H9 (cell line): ENCODE data around the gene TLK1. TPM values are rescaled to one million over a fixed set of nuclear protein-coding genes. Genes with fewer than 3 reads are reported as not detected.

Experiments used
- DNase-seq: peaks from one replicate; pipeline ENCODE4 v3.0.0-alpha.2; 2017
- H2AFZ ChIP-seq: one replicate; pipeline ENCODE4 v1.6.1; 2013; ENCODE audit warnings: mild to moderate bottlenecking, low read length, control low read depth, moderate library complexity
- H2AK5ac ChIP-seq: 2 replicates; pipeline ENCODE4 v1.6.1; 2013; ENCODE audit warnings: low read length, control low read depth, mixed read lengths; ENCODE audit not compliant: insufficient read length
- H2BK120ac ChIP-seq: one replicate; pipeline ENCODE4 v1.6.1; 2013; ENCODE audit warnings: low read depth, mild to moderate bottlenecking, low read length, control low read depth, inconsistent platforms; ENCODE audit not compliant: poor library complexity, severe bottlenecking
- H2BK12ac ChIP-seq: 2 replicates; pipeline ENCODE4 v1.6.1; 2013; ENCODE audit warnings: low read length, control low read depth, mixed read lengths, low read depth; ENCODE audit not compliant: insufficient read length
- H2BK15ac ChIP-seq: 2 replicates; pipeline ENCODE4 v1.6.1; 2013; ENCODE audit warnings: low read depth, low read length, control low read depth
- H2BK20ac ChIP-seq: one replicate; pipeline ENCODE4 v1.6.1; 2013; ENCODE audit warnings: low read depth, mild to moderate bottlenecking, low read length, control low read depth, inconsistent platforms; ENCODE audit not compliant: poor library complexity, severe bottlenecking
- H2BK5ac ChIP-seq: 2 replicates; pipeline ENCODE4 v1.6.1; 2013; ENCODE audit warnings: low read length, control low read depth, mixed read lengths; ENCODE audit not compliant: insufficient read length
- H3K14ac ChIP-seq: 2 replicates; pipeline ENCODE4 v1.6.1; 2013; ENCODE audit warnings: low read length, control low read depth; ENCODE audit not compliant: insufficient read depth
- H3K18ac ChIP-seq: 2 replicates; pipeline ENCODE4 v1.6.1; 2013; ENCODE audit warnings: low read depth, mild to moderate bottlenecking, mixed read lengths, low read length, control low read depth; ENCODE audit not compliant: insufficient read length
- H3K23ac ChIP-seq: 2 replicates; pipeline ENCODE4 v1.6.1; 2013; ENCODE audit warnings: low read length, control low read depth, mixed read lengths, low read depth; ENCODE audit not compliant: insufficient read length
- H3K23me2 ChIP-seq: 2 replicates; pipeline ENCODE4 v1.6.1; 2013; ENCODE audit warnings: low read depth, mild to moderate bottlenecking, mixed read lengths, low read length, control low read depth; ENCODE audit not compliant: insufficient read length, poor library complexity, severe bottlenecking
- H3K27ac ChIP-seq: 2 replicates; pipeline ENCODE4 v1.5.1; 2013; ENCODE audit warnings: low read length, control low read depth, mixed read lengths, low read depth; ENCODE audit not compliant: insufficient read length
- H3K27me3 ChIP-seq: 2 replicates; pipeline ENCODE4 v1.6.1; 2013; ENCODE audit warnings: low read length, control low read depth, inconsistent platforms; ENCODE audit not compliant: insufficient read depth
- H3K4ac ChIP-seq: 2 replicates; pipeline ENCODE4 v1.6.1; 2013; ENCODE audit warnings: low read depth, mild to moderate bottlenecking, control low read depth, inconsistent platforms, low read length, moderate library complexity
- H3K4me1 ChIP-seq: 2 replicates; pipeline ENCODE4 v1.6.1; 2013; ENCODE audit warnings: low read length, control low read depth, inconsistent platforms; ENCODE audit not compliant: insufficient read depth
- H3K4me2 ChIP-seq: 2 replicates; pipeline ENCODE4 v1.6.1; 2013; ENCODE audit warnings: low read length, control low read depth, mixed read lengths; ENCODE audit not compliant: insufficient read length, insufficient read depth
- H3K56ac ChIP-seq: 2 replicates; pipeline ENCODE4 v1.6.1; 2013; ENCODE audit warnings: low read depth, mild to moderate bottlenecking, mixed read lengths, low read length, control low read depth; ENCODE audit not compliant: insufficient read length
- H3K79me1 ChIP-seq: 2 replicates; pipeline ENCODE4 v1.6.1; 2013; ENCODE audit warnings: low read depth, mild to moderate bottlenecking, moderate library complexity, low read length, control low read depth, inconsistent platforms; ENCODE audit not compliant: insufficient read depth, poor library complexity, severe bottlenecking
- H3K79me2 ChIP-seq: 2 replicates; pipeline ENCODE4 v1.6.1; 2013; ENCODE audit warnings: low read length, control low read depth, inconsistent platforms; ENCODE audit not compliant: insufficient read depth
- H3K9ac ChIP-seq: 2 replicates; pipeline ENCODE4 v1.6.1; 2013; ENCODE audit warnings: low read length, control low read depth, mixed read lengths; ENCODE audit not compliant: insufficient read length; ENCODE audit errors: extremely low read depth
- H3K9me3 ChIP-seq: one replicate; pipeline ENCODE4 v1.6.1; 2013; ENCODE audit warnings: low read depth, low read length, inconsistent platforms; ENCODE audit not compliant: control insufficient read depth
- H3T11ph ChIP-seq: one replicate; pipeline ENCODE4 v1.6.1; 2013; ENCODE audit warnings: mild to moderate bottlenecking, low read length, control low read depth, inconsistent platforms
- H4K20me1 ChIP-seq: one replicate; pipeline ENCODE4 v1.6.1; 2013; ENCODE audit not compliant: control insufficient read depth, insufficient read length, insufficient read depth
- H4K5ac ChIP-seq: 2 replicates; pipeline ENCODE4 v1.6.1; 2013; ENCODE audit warnings: low read depth, mild to moderate bottlenecking, mixed read lengths, low read length, control low read depth; ENCODE audit not compliant: insufficient read length
- H4K8ac ChIP-seq: replicated peaks from 2 replicates; pipeline ENCODE4 v1.6.1; 2013; ENCODE audit warnings: low read length, control low read depth, mixed read lengths, low read depth; ENCODE audit not compliant: insufficient read length
- H4K91ac ChIP-seq: 2 replicates; pipeline ENCODE4 v1.6.1; 2013; ENCODE audit warnings: low read depth, mild to moderate bottlenecking, moderate library complexity, mixed read lengths, low read length, control low read depth; ENCODE audit not compliant: insufficient read length
- H3K27ac Mint-ChIP-seq, 3 experiments: 2 replicates in 2 of 3; 3 replicates in 1 of 3; pipeline ENCODE4 v1.8.0; 2020 to 2021; ENCODE audit warnings: mixed read lengths in 3 of 3, mild to moderate bottlenecking in 1 of 3, moderate library complexity in 1 of 3
- H3K27me3 Mint-ChIP-seq: 2 replicates; pipeline ENCODE4 v1.8.0; 2021; ENCODE audit warnings: low read depth, mild to moderate bottlenecking, moderate library complexity, mixed read lengths
- H3K36me3 Mint-ChIP-seq, 3 experiments: 2 replicates in 2 of 3; 3 replicates in 1 of 3; pipeline ENCODE4 v1.8.0; 2020 to 2021; ENCODE audit warnings: low read depth in 3 of 3, mixed read lengths in 3 of 3; ENCODE audit not compliant: insufficient read depth in 1 of 3
- H3K4me1 Mint-ChIP-seq, 2 experiments: 2 replicates each; pipeline ENCODE4 v1.8.0; 2020; ENCODE audit warnings: mixed read lengths in 2 of 2
- H3K4me3 Mint-ChIP-seq, 2 experiments: 2 replicates in 1 of 2; 3 replicates in 1 of 2; pipeline ENCODE4 v1.8.0; 2020 to 2021; ENCODE audit warnings: mild to moderate bottlenecking in 2 of 2, mixed read lengths in 2 of 2, moderate library complexity in 1 of 2
- H3K9me3 Mint-ChIP-seq, 2 experiments: 2 replicates in 1 of 2; 3 replicates in 1 of 2; pipeline ENCODE4 v1.8.0; 2020; ENCODE audit warnings: mild to moderate bottlenecking in 2 of 2, mixed read lengths in 2 of 2, moderate library complexity in 1 of 2
- CTCF ChIP-seq: fragments of 200-600 bp; sonication (generic); conservative IDR thresholded peaks from 3 replicates; pipeline ENCODE4 v1.8.0; 2021; ENCODE audit warnings: antibody characterized with exemption, mild to moderate bottlenecking
- WGBS: extraction: QIAGEN DNeasy Blood & Tissue Kit; methylation state at CpG from one replicate; pipeline ENCODE4 v1.1.7; 2013; ENCODE audit warnings: missing lambda C conversion rate, low lambda C conversion rate, mixed read lengths; ENCODE audit not compliant: insufficient read length; ENCODE audit errors: extremely low coverage; 5-methylcytosine and 5-hydroxymethylcytosine counted together
- total RNA-seq: library from RNA; stranded (reverse); gene quantifications from 2 replicates; pipeline ENCODE4 v1.2.1, GENCODE V29; 2021

The TLK1 gene
- total RNA-seq, 1 experiment from 2014 or later, result 112 TPM

GRCh38 chr2:171102802-171103201, 57.9 kb downstream of the TLK1 start:
- no peaks in the 10 kb centered on the region for H3K4me1 ChIP-seq
- peak overlapping the region; percentile 1 to 65 (median 63); a peak in 5 of 7 replicates for H3K27ac Mint-ChIP-seq
- WGBS, result no CpG with 5 or more reads among the region's 4 CpGs

More at GRCh38 chr2:171102802-171103201, 57.9 kb downstream of the TLK1 start:
- Histone ChIP-seq H3K4ac (no peak overlapping the region), H3K79me2 (peaks cover 18% of the 10 kb centered on the region), H3K23me2 (no peaks in the 10 kb centered on the region), H4K8ac (no peak overlapping the region), H4K91ac (no peak overlapping the region), H3T11ph (no peak overlapping the region), H4K5ac (no peak overlapping the region), H2AFZ (no peak overlapping the region), H3K79me1 (peaks cover 5% of the 10 kb centered on the region), H2BK120ac (no peak overlapping the region), H2AK5ac (no peak overlapping the region), H3K4me2 (no peak overlapping the region), H3K9ac (no peak overlapping the region), H2BK5ac (no peak overlapping the region), H3K27ac (no peak overlapping the region), H3K27me3 (no peaks in the 10 kb centered on the region), H2BK15ac (no peak overlapping the region), H3K23ac (no peak overlapping the region), H3K18ac (no peak overlapping the region), H4K20me1 (no peaks in the 10 kb centered on the region), H2BK20ac (no peak overlapping the region), H3K56ac (no peak overlapping the region), H3K9me3 (no peaks in the 10 kb centered on the region), H2BK12ac (no peak overlapping the region), H3K14ac (no peak overlapping the region)
- peaks cover 17 to 20% of the 10 kb centered on the region in 2 experiments for H3K4me1 Mint-ChIP-seq
- no peaks in the 10 kb centered on the region for H3K27me3 Mint-ChIP-seq
- TF ChIP-seq CTCF, result no peak
- peaks cover 19 to 36% (median 31%) of the 10 kb centered on the region in 3 experiments for H3K36me3 Mint-ChIP-seq
- H3K4me3 Mint-ChIP-seq, result no peak overlapping the region
- no peak for DNase-seq
- peaks cover 11 to 17% of the 10 kb centered on the region in 2 experiments; a peak in 4 of 5 replicates for H3K9me3 Mint-ChIP-seq
